Measurements from ENCODE around the gene RPP38. TPM values are rescaled to one million over a fixed set of nuclear protein-coding genes. Genes with fewer than 3 reads are reported as not detected.

The RPP38 gene
- total RNA-seq, 1 donor from 2014 or later = 13.7 TPM

DNA sequence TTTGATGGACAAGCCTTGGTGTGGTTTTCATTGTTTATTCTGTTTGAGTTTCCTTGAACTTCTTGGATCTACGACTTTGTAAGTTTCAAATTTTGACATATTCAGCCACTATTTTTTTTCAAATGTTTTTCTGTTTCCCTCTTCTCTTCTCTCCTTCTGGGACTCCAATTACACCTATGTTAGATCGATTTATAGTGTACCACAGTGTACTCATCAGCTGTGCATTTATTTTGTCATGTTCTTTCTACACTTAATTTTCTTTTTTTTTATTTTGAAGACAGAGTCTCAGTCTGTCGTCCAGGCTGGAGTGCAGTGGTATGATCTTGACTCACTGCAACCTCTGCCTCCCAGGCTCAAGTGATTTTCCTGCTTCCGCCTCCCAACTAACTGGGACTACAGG, 37.2 kb upstream of the RPP38 start:
- Mint-ChIP-seq H3K36me3 (ENCODE audit: unreplicated experiment) (peaks cover 8% of the 10 kb centered on the region), H3K27me3 (ENCODE audit: unreplicated experiment) (peaks cover 45% of the 10 kb centered on the region), H3K4me1 (ENCODE audit: unreplicated experiment) (no peaks in the 10 kb centered on the region), H3K27ac (ENCODE audit: unreplicated experiment) (no peak overlapping the region), H3K9me3 (ENCODE audit: unreplicated experiment) (peaks cover 19% of the 10 kb centered on the region), H3K4me3 (ENCODE audit: unreplicated experiment) (no peak overlapping the region)
- no peak for DNase-seq (ENCODE audit: extremely low spot score, unreplicated experiment)
- TF ChIP-seq, protein P1, sequence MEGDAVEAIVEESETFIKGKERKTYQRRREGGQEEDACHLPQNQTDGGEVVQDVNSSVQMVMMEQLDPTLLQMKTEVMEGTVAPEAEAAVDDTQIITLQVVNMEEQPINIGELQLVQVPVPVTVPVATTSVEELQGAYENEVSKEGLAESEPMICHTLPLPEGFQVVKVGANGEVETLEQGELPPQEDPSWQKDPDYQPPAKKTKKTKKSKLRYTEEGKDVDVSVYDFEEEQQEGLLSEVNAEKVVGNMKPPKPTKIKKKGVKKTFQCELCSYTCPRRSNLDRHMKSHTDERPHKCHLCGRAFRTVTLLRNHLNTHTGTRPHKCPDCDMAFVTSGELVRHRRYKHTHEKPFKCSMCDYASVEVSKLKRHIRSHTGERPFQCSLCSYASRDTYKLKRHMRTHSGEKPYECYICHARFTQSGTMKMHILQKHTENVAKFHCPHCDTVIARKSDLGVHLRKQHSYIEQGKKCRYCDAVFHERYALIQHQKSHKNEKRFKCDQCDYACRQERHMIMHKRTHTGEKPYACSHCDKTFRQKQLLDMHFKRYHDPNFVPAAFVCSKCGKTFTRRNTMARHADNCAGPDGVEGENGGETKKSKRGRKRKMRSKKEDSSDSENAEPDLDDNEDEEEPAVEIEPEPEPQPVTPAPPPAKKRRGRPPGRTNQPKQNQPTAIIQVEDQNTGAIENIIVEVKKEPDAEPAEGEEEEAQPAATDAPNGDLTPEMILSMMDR (IDR thresholded peaks at IDR 0.05) = no peak

DNA sequence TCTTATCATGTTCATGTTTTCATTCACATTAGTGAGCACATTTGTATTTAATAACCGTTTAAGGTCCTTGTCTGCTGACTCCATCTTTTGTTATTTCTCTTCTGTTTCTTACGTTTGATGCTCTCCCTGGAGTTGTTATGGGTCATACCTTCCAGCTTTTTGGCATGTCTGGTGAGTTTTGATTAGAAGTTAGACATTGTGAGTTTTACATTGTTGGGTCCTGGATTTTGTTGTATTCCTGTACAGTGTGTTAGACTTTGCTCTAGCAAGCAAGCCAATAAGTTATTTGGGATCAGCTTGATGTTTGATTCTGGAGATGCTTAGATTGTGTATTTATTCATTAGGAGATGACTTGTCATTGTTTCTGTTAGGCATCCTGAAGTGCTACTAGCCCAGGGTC, 36.5 kb upstream of the RPP38 start:
- no peak for DNase-seq (ENCODE audit: extremely low spot score, unreplicated experiment)
- peaks cover 43% of the 10 kb centered on the region for H3K27me3 Mint-ChIP-seq (ENCODE audit: unreplicated experiment)
- H3K27ac Mint-ChIP-seq (ENCODE audit: unreplicated experiment) = no peak overlapping the region
- H3K4me3 Mint-ChIP-seq (ENCODE audit: unreplicated experiment) = no peak overlapping the region
- H3K36me3 Mint-ChIP-seq (ENCODE audit: unreplicated experiment) = peaks cover 13% of the 10 kb centered on the region
- peaks cover 26% of the 10 kb centered on the region for H3K9me3 Mint-ChIP-seq (ENCODE audit: unreplicated experiment)
- no peaks in the 10 kb centered on the region for H3K4me1 Mint-ChIP-seq (ENCODE audit: unreplicated experiment)
- TF ChIP-seq, protein P1 (IDR thresholded peaks at IDR 0.05) = no peak

DNA sequence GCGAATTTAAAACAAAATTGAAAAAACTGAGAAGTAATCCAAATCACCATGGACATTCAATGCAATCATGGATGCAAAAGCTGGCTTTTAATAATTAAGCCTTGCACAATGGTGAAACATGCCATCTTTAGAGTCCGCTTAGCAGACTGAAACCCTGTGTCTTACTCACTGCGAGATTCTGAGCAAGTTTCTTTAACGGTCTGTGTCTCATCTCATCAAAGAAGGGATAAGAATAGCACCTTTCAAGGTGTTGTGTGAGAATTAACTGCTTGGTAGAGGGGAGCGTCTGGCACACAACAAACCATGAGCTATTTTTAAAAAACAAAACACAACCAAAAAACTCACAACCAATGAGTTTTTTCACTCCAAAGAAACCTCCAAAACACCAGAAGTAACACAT, 30.0 kb upstream of the RPP38 start:
- TF ChIP-seq, protein P1 (IDR thresholded peaks at IDR 0.05) = no peak
- H3K27me3 Mint-ChIP-seq (ENCODE audit: unreplicated experiment) = peaks cover 23% of the 10 kb centered on the region
- H3K4me3 Mint-ChIP-seq (ENCODE audit: unreplicated experiment) = no peak overlapping the region
- no peak for DNase-seq (ENCODE audit: extremely low spot score, unreplicated experiment)
- H3K36me3 Mint-ChIP-seq (ENCODE audit: unreplicated experiment) = peaks cover 5% of the 10 kb centered on the region
- H3K27ac Mint-ChIP-seq (ENCODE audit: unreplicated experiment) = no peak overlapping the region
- no peaks in the 10 kb centered on the region for H3K4me1 Mint-ChIP-seq (ENCODE audit: unreplicated experiment)
- H3K9me3 Mint-ChIP-seq (ENCODE audit: unreplicated experiment) = peaks cover 17% of the 10 kb centered on the region

DNA sequence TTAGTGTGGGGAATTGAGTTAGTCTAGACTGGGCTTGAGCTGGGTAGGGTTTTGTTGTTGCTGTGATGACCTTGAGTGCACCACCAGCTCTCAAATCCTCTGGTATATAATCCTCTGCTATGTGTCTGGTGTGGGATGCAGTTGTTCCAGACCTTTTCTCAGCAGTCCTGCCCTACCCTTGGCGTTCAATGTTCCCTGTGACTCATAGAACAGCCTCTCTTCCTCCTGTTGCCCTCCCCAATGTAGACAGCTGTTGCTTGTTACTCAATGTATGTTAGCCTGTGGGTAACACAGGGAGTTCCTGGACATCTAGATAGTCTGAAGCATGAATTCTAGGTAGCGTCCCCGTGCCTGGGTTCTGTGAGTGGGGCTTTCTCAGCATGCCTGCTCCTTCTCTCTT, 28.4 kb upstream of the RPP38 start:
- no peak overlapping the region for H3K4me3 Mint-ChIP-seq (ENCODE audit: unreplicated experiment)
- peaks cover 8% of the 10 kb centered on the region for H3K36me3 Mint-ChIP-seq (ENCODE audit: unreplicated experiment)
- TF ChIP-seq, protein P1 (IDR thresholded peaks at IDR 0.05) = no peak
- no peak overlapping the region for H3K27ac Mint-ChIP-seq (ENCODE audit: unreplicated experiment)
- DNase-seq (ENCODE audit: extremely low spot score, unreplicated experiment) = no peak
- H3K4me1 Mint-ChIP-seq (ENCODE audit: unreplicated experiment) = no peaks in the 10 kb centered on the region
- H3K9me3 Mint-ChIP-seq (ENCODE audit: unreplicated experiment) = peaks cover 20% of the 10 kb centered on the region
- peaks cover 24% of the 10 kb centered on the region for H3K27me3 Mint-ChIP-seq (ENCODE audit: unreplicated experiment)

DNA sequence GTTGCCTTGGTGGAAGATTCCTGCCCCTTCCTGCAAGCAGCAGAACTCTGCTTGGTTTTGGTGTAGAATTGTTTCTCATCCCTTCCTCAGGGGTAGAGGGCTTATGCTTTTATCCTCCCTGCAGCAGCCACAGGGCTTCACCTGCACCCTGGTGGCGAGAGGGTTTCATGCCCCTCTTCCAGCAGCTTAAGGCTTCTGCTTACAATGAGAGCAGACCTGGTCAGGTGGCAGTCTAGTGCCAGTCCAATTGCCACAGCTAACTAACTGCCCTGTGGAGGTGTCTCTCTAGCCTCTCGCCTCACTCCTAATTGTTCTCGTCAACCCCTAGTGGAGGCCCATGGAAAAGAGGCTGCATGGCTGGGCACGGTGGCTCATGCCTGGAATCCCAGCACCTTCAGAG, 27.9 kb upstream of the RPP38 start:
- TF ChIP-seq, protein P1 (IDR thresholded peaks at IDR 0.05) = no peak
- no peak overlapping the region for H3K4me3 Mint-ChIP-seq (ENCODE audit: unreplicated experiment)
- H3K27me3 Mint-ChIP-seq (ENCODE audit: unreplicated experiment) = peaks cover 22% of the 10 kb centered on the region
- H3K9me3 Mint-ChIP-seq (ENCODE audit: unreplicated experiment) = peaks cover 19% of the 10 kb centered on the region
- peaks cover 8% of the 10 kb centered on the region for H3K36me3 Mint-ChIP-seq (ENCODE audit: unreplicated experiment)
- no peaks in the 10 kb centered on the region for H3K4me1 Mint-ChIP-seq (ENCODE audit: unreplicated experiment)
- no peak for DNase-seq (ENCODE audit: extremely low spot score, unreplicated experiment)
- no peak overlapping the region for H3K27ac Mint-ChIP-seq (ENCODE audit: unreplicated experiment)
